A673 (cell line): Measurements from ENCODE around the gene SCNM1. TPM values are rescaled to one million over a fixed set of nuclear protein-coding genes. Genes with fewer than 3 reads are reported as not detected.

ENCODE experiments used
- BruUV-seq: library from RNA; stranded (reverse); fragments of 400-500 nt; replicated peaks from 2 replicates; lab custom pipeline; 2021; lab: Mats Ljungman, UMichigan
- CTCF ChIA-PET: fragments of 300-600 bp; sonication (Branson Sonifier 250); formaldehyde crosslinking; loops from one replicate; lab custom pipeline; 2022; ENCODE audit warnings: antibody characterized with exemption; lab: Charles Lee
- POLR2A ChIA-PET: fragments of 300-600 bp; sonication (Branson Sonifier 250); formaldehyde crosslinking; loops from one replicate; lab custom pipeline; 2022; ENCODE audit warnings: antibody characterized with exemption; ENCODE audit not compliant: low non-redundant PET; lab: Charles Lee
- DNase-seq: peaks from one replicate; pipeline ENCODE4 v3.0.0-alpha.2; 2015; ENCODE audit warnings: low spot score
- H3K27ac ChIP-seq: fragments of 200-600 bp; sonication (generic); 2 replicates; pipeline ENCODE4 v1.5.1; 2016; ENCODE audit warnings: mixed run types, low read depth, mild to moderate bottlenecking, mixed read lengths, antibody characterized with exemption, low read length; ENCODE audit not compliant: poor library complexity, severe bottlenecking
- H3K27me3 ChIP-seq: fragments of 200-600 bp; sonication (generic); replicated peaks from 2 replicates; pipeline ENCODE4 v1.6.1; 2017; ENCODE audit warnings: mixed run types, low read depth, mild to moderate bottlenecking, mixed read lengths, antibody characterized with exemption, low read length; ENCODE audit not compliant: insufficient read depth, poor library complexity
- H3K36me3 ChIP-seq: fragments of 200-600 bp; sonication (generic); 2 replicates; pipeline ENCODE4 v1.6.1; 2016; ENCODE audit warnings: mixed run types, mild to moderate bottlenecking, mixed read lengths, antibody characterized with exemption, low read length; ENCODE audit not compliant: insufficient read depth, poor library complexity, severe bottlenecking
- H3K4me1 ChIP-seq: fragments of 200-600 bp; sonication (generic); 2 replicates; pipeline ENCODE4 v1.6.1; 2017; ENCODE audit warnings: mixed run types, mild to moderate bottlenecking, mixed read lengths, antibody characterized with exemption, low read length; ENCODE audit not compliant: insufficient read depth, poor library complexity, severe bottlenecking
- H3K4me3 ChIP-seq: fragments of 200-600 bp; sonication (generic); 2 replicates; pipeline ENCODE4 v1.5.1; 2016; ENCODE audit warnings: low read depth, mixed run types, mild to moderate bottlenecking, mixed read lengths, low read length; ENCODE audit not compliant: poor library complexity, severe bottlenecking
- H3K9me3 ChIP-seq: fragments of 200-600 bp; sonication (generic); 2 replicates; pipeline ENCODE4 v1.6.1; 2016; ENCODE audit warnings: mixed run types, low read depth, mild to moderate bottlenecking, mixed read lengths, antibody characterized with exemption, low read length; ENCODE audit not compliant: poor library complexity, severe bottlenecking
- CTCF ChIP-seq: fragments of 300-800, 200-600 bp; sonication (generic); conservative IDR thresholded peaks from 2 replicates; pipeline ENCODE4 v1.5.1; 2017; ENCODE audit warnings: low read depth, mild to moderate bottlenecking, antibody characterized with exemption, low read length, moderate library complexity, mixed read lengths
- EZH2 ChIP-seq: fragments of 200-600 bp; sonication (generic); IDR thresholded peaks from 2 replicates; pipeline ENCODE4 v1.6.1; 2017; ENCODE audit warnings: borderline replicate concordance, low read depth, mild to moderate bottlenecking, mixed read lengths, antibody characterized with exemption, low read length; ENCODE audit not compliant: poor library complexity, severe bottlenecking
- intact Hi-C: fragments of 100-400 bp; cut with micrococcal nuclease; formaldehyde crosslinking; loops from one replicate; pipeline ENCODE4 v1.10.0; 2022; ENCODE audit not compliant: unreplicated experiment
- total RNA-seq: library from RNA; stranded (reverse); gene quantifications from 2 replicates; pipeline ENCODE4 v1.2.3, GENCODE V29; 2021

Gene SCNM1
- total RNA-seq, 1 experiment from 2014 or later: 59.6 TPM

- BruUV-seq: no TSS peak
- POLR2A ChIA-PET: no interaction called here
- peak; percentile 39 for DNase-seq
- intact Hi-C loops: no loop called here
- H3K27ac ChIP-seq: no peak within 1 kb of the TSS
- H3K27me3 ChIP-seq: no peaks in the 10 kb centered on the region
- H3K9me3 ChIP-seq: no peaks in the 10 kb centered on the region
- TF ChIP-seq EZH2 (no peak), CTCF (peak; percentile 54)
- peaks cover 54% of the 10 kb centered on the region for H3K36me3 ChIP-seq
- H3K4me1 ChIP-seq: no peaks in the 10 kb centered on the region
- no peak within 1 kb of the TSS for H3K4me3 ChIP-seq
- CTCF ChIA-PET: interaction anchor here (0.7 kb wide), 1 partner anchor 76 kb away, joined by 4 read pairs; no protein-coding TSS in a partner anchor
These were observed 9.9 kb downstream of the SCNM1 start, which contains the start of gene TMOD4 for GRCh38 chr1:151175863-151176262. Gene TMOD4, minus strand, starts transcription at chr1:151175981. Its CDS starts 1,106 bp downstream, at chr1:151174875.

- H3K27me3 ChIP-seq: no peaks in the 10 kb centered on the region
- BruUV-seq: no TSS peak
- no peak for TF ChIP-seq EZH2
- no peak for TF ChIP-seq CTCF
- no peak for DNase-seq
- ChIA-PET CTCF (interaction anchor here (0.7 kb wide), 1 partner anchor 77 kb away, joined by 4 read pairs; no protein-coding TSS in a partner anchor), POLR2A (no interaction called here)
- H3K4me3 ChIP-seq: no peak overlapping the region
- no peak overlapping the region for H3K27ac ChIP-seq
- intact Hi-C loops: no loop called here
- no peaks in the 10 kb centered on the region for H3K4me1 ChIP-seq
- H3K9me3 ChIP-seq: no peaks in the 10 kb centered on the region
- peaks cover 61% of the 10 kb centered on the region for H3K36me3 ChIP-seq
These were observed 10.6 kb downstream of the SCNM1 start for GRCh38 chr1:151176514-151177045.

GRCh38 chr1:151184211-151184610 is 18.3 kb downstream of the SCNM1 start:
- intact Hi-C loops: no loop called here
- TF ChIP-seq CTCF (no peak), EZH2 (no peak)
- H3K4me3 ChIP-seq: no peak overlapping the region
- no peaks in the 10 kb centered on the region for H3K9me3 ChIP-seq
- no peak overlapping the region for H3K27ac ChIP-seq
- POLR2A ChIA-PET: no interaction called here
- H3K36me3 ChIP-seq: peaks cover 55% of the 10 kb centered on the region
- DNase-seq: no peak
- H3K27me3 ChIP-seq: no peaks in the 10 kb centered on the region
- BruUV-seq: no TSS peak
- CTCF ChIA-PET: no interaction called here
- H3K4me1 ChIP-seq: peaks cover 5% of the 10 kb centered on the region
